ENCODE measurements around the gene RNF11.

RNF11 gene

DNA sequence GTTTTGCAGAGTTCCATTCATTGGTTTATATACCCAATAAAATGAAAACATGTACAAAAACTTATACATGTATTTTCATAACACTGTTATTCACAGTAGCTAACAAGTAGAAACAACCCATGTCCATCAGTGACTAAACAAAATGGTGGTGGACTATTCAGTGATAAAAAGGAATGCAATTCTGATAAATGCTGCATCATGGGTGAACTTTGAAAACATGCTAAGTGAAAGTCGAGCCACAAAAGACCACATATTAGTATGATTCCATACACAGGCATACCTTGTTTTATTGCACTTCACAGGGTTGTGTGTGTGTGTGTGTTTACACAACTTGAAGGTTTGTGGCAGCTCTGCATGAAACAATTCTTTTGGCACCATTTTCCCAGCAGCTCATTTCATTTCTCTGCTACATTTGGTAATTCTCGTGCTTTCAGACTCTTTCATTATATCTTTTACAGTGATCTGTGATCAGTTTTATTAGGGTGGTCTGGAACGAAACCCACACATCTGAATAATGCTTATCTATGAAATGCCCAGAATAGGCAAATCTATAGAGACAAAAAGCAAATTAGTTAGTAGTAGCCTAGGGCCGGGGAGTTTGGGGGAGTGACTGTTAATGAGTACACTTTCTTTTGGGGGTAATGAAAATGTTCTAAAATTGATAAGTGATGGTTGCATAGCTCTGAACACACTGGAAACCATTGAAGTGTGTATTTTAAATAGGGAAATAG, 27.2 kb downstream of the RNF11 start:
- no peak for DNase-seq (ENCODE audit: low read depth, low spot score)

DNA sequence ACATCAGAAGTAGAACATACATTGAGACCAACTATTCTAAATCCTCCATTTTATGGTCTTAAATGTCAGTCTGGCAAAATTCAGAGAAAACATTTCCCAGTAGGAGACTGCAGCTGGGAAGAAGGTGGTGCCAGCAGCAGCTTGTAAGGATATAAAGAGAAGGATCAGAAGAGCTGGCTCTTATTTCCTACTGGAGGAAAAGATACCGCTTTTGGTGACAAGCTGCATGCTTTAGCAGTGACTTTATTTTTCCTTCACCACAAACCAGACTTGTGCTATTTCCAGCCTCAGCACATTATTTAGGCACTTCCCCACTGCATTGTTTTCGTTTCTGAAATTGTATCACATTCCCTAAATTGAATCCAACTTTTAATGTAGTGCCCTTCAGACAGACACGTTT, 28.4 kb downstream of the RNF11 start:
- DNase-seq (ENCODE audit: low read depth, low spot score) = peak; percentile 75

DNA sequence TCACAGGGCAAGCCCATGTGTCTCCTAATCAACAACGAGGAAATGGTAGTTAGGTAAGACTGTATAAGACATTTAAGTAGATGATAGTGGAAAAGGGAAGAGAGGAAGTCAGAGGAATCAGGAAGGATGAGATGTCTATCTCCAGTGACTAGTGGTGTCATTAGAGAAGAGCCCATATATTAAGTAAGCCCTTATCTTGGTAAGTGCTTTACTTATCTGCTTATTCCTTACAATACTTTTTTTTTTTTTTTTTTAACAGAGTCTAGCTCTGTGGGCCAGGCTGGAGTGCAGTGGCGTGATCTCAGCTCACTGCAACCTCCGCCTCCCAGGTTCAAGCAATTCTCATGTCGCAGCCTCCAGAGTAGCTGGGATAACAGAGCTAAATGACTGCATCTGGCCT, 29.5 kb downstream of the RNF11 start:
- no peak for DNase-seq (ENCODE audit: low read depth, low spot score)

DNA sequence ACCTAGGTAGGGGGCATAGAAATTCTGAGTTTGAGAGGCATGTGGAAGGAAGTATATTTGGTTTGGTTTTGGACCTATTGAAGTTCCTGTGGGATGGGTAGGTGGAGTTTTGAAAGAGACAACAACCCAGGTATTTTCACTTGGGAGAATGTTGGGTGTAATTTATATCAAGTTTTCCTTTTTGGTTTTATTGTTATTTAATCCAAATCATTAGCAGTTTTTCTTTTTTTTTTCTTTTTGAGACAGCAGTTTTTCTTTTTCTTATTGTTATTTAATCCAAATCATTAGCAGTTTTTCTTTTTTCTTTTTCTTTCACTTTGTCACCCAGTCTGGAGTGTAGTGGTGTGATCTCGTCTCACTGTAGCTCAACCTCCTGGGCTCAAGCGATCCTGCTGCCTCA, 30.1 kb downstream of the RNF11 start:
- no peak for DNase-seq (ENCODE audit: low read depth, low spot score)

DNA sequence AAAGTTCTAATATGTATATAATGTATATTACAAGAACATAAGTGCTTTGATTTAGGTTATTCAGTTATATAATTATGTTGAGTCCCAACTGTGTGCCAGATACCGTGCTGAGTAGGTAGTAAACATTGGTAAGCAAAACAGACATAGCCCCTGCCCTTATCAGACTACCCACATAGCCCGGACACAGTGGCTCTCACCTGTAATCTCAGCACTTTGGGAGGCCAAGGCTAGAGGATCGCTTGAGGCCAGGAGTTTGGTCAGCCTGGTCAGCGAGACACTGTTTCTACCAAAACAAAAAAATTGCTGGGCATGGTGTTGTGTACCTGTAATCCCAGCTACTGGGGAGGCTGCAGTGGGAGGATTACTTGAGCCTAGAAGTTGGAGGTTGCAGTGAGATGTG, 30.7 kb downstream of the RNF11 start:
- DNase-seq (ENCODE audit: low read depth, low spot score) = no peak

DNA sequence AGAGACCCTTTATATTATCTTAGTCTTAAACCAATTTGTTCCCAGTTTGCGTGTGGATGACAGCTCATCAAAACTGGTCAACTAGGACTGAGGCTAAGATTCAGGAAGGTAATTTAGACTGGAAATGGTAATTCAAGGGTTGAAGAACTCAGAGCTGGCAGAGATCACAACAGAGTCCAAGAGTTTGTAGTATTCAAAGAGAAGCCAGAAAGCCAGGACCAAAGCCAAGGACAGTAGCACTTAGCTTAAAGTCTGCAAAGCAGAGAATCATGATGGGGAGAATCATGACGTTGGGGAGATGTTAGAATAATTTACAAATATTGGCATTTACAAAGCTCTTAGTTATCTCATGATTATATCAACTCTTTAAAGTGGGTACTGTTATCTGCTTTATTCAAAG, 32.6 kb downstream of the RNF11 start:
- DNase-seq (ENCODE audit: low read depth, low spot score) = no peak

DNA sequence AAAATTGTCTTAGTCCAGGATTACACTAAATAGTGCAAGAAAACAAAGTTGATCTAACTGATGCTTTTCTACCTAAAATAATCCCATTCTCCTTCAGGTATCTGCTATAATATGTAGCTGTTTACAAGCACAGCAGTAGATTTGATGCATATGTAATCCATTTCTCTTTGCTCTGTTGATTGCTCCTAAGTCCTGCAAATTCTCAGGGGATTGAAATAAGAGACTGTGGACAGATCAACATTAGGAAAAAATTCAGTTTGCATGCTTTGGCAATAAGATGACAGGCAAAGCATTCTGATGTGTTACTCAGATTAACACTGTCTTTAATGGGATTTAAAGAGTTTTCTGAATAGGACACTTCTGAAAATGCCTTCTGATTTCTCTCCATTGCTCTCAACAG, 34.7 kb downstream of the RNF11 start:
- no peak for DNase-seq (ENCODE audit: low read depth, low spot score)

DNA sequence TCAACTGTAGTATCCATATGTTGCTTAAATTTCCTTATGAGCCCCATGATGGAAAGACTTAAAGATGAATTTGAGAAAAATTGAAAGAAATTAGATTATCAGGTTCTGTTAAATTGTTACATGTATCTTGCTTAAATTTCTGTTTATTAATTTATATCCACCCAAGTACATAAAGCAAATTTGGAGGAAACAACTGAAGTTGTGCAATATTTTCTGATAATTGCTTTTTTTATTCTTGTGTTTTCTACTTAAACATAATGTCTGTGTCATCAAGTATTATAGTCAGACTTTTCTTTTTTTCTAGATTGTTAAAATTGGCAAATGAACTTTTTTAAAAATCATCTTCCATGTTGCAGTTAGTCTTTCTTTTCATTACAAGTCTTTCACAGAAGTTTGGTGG, 36.8 kb downstream of the RNF11 start:
- DNase-seq (ENCODE audit: low read depth, low spot score) = no peak

DNA sequence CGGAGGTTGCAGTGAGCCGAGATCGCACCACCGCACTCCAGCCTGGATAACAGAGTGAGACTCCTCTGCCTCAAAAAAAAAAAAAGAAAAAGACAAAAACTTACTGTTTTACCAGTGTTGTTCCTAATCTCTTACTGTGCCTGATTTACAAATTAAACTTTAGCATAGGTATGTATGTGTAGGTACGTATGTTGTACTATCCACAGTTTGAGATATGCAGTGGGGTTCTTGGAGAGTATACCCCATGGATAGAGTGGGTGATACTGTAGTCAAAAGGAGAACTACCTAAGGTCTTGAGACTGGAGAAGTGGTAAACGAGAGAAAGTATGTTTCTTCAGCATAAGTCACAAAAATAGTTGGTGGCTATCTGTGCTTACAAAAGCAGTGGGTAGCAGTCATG, 38.6 kb downstream of the RNF11 start:
- no peak for DNase-seq (ENCODE audit: low read depth, low spot score)

DNA sequence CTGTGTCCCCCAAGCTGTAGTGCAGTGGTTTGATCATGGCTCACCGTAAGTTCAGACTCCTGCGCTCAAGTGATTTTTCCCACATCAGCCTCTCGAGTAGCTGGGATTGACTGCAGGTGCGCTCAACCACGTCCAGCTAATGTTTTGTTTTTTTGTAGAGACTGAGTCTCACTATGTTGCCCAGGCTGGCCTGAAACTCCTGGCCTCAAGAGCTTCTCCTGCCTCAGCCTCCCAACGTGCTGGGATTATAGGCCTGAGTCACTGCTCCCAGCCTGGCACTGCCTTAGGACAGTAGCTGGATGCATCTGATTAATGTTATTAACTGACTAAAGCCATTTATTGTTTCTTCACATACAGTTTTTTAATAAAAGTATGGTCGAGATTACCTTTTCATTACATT, 40.2 kb downstream of the RNF11 start:
- no peak for DNase-seq (ENCODE audit: low read depth, low spot score)

DNA sequence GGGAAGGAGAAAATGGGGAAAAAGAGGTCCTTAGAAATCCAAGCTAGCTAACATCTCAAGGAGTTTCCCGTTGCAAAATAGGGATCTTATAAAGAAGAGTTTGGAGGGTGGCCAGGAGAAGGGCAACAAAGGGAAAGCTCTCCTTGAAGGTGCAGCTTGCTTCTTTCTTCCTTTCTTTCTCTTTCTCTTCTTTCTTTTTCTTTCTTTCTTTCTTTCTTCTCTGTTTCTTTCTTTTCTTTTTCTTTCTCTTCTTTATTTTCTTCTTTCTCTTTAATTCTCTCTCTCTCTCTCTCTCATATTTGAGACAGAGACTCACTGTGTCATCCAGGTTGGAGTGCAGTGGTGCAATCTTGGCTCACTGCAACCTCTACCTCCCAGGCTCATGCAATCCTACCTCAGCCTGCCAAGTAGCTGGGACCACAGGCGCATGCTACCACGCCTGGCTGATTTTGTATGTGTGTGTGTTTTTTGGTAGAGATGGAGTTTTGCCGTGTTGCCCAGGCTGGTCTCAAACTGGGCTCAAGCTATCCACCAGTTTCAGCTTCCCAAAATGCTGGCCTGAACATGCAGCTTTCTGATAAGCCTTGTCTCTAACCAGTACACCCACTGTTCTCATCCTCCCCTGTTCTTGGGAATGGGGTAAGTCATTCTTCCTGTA, 44.4 kb downstream of the RNF11 start:
- no peak for DNase-seq (ENCODE audit: low read depth, low spot score)

DNA sequence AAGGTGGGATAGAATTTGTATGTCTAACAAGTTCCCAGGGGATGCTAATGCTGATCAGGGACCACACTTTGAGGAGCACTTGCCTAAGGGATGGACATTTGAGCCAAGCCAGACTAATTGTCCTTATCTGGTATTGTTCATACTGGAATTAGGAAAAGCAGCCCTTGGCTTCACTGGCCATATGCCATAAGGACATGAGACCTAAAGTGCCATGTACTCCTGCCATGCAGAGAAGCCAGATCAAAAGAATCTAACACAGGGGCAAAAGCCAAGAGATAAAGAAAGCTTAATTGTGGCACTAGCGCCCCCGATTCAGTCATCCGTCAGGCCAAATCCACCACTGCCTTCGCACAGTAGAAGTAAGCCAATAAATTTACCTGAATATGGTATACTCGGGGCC, 45.7 kb downstream of the RNF11 start:
- DNase-seq (ENCODE audit: low read depth, low spot score) = no peak

DNA sequence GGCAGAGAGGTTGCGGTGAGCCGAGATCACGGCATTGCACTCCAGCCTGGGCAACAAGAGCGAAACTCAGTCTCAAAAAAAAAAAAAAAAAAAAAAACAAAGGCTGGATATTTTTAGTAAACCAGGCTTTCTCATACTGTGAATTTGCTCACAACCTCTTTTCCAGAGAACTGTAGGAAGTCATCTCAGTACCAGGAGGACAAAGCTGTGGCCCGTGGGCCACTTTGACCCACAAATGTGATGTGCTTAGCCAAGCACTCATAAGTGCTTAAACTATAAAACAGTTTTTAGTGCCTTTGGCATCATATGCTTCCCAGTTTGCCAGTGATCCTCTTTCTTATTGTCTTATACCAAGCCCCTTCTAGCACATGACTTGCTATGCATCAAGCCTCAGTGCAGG, 46.5 kb downstream of the RNF11 start:
- DNase-seq (ENCODE audit: low read depth, low spot score) = no peak

DNA sequence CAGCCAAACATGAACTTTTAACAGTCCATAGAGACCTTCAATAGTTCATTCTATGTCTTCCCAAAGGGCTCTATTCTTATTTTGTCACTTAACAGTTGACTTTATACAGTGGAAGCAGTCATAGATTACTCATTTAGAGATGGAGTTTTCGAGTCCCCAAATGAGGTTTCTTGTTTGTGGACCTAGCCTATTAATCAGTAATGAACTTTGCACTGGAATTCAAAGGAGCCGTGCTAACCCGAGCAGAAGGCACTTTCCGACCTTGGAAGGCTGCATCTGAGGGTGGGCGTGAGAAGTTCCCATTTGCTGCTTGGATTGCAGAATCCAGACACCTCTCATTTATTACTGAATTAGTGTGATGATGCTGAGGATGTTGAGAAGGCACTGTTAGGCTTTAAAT, 47.9 kb downstream of the RNF11 start:
- DNase-seq (ENCODE audit: low read depth, low spot score) = no peak

DNA sequence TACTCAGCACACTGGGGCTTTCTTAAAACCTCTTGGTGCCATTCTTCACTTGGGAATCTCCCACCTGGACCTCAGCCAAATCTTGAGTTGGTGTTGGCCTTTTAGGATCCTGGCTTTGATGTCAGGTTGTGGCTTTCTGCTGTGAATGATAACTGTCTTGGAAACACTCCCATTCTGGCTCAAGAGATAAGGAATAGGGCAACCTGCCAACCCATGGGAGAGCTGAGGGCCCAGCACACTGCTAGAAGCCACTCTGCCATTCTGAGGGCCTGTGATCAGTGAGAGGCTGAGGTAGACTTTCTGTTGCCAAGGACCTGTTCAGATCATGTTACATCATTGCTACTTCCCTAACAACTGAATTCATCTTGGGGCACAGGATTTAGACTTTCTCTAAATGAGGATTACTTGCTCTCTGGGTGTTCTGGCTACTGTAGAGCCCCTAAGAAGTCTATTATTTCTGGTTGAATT, 48.4 kb downstream of the RNF11 start:
- no peak for DNase-seq (ENCODE audit: low read depth, low spot score)

DNA sequence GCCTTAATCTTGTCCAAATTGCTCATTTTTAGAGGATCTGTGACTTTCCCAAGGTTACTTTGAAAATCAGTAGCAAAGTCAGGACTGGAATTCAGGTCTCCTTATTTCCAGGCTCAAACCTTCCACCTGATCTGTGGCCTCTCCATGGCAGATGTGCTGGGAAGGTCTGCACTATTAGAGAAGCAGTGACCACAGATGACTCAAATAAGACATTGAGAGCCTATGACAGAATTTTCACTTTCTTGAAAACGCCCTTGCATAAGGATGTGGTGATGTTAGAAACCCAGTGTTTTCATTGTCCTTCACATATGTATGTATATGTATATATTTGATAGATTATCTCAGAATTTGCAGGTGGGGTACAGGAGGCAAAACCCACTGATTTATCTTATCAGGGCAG, 49.0 kb downstream of the RNF11 start:
- DNase-seq (ENCODE audit: low read depth, low spot score) = no peak

DNA sequence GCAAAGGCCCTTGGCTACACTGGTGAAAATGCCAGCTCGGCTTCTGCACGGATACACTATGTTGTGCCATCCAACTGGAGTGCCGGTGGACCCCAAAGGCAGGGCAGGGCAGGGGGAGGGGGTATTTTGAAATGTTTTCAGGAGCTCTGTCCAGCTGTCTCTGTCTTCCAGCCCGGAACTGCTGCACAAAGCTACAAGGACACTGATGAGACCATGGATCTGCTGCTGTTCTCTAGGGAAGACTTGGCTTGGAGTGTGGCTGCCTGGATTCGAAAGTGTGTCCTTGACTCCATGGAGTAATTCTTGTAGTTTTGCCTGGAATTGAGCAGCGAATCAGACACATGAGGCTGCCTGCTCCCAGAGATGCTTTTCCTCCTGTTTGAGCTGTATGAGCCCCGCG, 51.9 kb downstream of the RNF11 start:
- DNase-seq (ENCODE audit: low read depth, low spot score) = no peak

DNA sequence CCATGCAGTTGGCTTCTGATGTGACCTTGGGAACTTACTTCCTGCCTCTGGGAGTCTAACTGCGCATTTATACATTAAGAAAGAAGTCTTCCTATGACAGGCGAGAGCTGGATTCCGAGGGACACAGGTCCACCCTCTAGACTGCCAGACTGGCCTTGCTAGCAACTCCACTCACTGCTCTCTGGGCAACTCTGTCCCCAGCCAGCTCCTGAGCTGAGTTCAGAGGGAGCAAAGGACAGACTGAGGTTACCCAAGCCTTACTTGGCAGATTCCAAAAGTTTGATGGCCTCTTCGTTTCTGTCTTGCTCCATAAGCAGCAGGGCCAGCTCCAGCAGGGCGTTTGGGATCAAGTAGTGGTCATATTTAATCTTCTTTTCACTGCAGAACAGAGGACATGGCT, 52.5 kb downstream of the RNF11 start:
- DNase-seq (ENCODE audit: low read depth, low spot score) = no peak

DNA sequence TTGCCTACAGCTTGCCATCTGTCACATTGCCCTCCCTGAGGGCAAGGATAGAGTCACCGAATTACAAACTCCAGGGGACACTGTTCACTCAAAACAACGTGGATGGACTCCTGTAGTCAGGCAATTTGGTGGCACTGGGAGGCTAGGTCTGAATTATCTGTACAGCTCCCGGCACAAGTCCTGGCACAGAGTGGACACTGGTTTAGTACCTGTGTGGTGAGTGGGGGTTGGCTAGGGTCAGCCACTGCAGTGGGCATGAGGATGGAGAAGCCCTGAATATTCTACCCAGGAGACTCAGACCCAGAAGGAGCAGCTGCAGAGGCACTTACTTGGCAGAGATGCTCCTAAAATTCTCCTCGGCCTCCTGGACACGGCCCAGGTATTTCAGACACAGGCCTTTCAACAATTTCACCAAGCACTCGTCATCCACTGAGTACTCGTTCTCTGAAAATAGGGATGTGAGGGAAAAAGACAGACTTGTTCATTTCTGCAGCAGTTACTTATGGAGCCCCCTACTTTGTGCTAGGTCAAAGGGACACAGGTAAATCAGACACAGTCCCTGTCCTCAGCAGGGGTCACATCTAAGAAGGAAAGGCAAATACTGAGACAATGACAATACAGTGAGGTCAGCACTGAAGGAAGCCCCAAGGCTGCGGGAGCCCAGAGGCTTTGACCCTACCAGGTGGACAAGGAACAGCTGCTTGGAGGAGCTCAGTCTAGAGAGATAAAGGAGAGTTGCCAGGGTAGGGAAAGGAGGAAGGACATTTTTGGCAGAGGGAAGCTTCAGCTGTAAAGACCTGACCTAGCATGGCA, 53.8 kb downstream of the RNF11 start:
- no peak for DNase-seq (ENCODE audit: low read depth, low spot score)

DNA sequence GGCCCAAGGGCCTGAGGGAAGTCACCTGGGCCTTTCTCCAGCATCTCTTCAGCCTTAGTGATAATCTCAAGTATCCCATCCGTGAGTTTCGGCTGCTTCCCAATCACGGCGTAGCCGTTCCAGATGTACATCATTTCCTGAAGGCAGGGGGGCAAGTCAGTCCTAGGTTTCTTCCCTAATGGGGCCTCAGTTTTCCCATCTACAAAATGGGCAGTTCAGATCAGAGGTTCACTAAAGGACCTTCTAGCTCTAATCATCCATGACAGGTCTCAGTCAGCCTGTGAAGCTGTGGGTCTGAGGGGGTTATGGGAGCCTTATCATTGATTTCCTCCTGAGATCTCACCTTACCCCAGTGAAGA, 54.4 kb downstream of the RNF11 start:
- DNase-seq (ENCODE audit: low read depth, low spot score) = no peak

DNA sequence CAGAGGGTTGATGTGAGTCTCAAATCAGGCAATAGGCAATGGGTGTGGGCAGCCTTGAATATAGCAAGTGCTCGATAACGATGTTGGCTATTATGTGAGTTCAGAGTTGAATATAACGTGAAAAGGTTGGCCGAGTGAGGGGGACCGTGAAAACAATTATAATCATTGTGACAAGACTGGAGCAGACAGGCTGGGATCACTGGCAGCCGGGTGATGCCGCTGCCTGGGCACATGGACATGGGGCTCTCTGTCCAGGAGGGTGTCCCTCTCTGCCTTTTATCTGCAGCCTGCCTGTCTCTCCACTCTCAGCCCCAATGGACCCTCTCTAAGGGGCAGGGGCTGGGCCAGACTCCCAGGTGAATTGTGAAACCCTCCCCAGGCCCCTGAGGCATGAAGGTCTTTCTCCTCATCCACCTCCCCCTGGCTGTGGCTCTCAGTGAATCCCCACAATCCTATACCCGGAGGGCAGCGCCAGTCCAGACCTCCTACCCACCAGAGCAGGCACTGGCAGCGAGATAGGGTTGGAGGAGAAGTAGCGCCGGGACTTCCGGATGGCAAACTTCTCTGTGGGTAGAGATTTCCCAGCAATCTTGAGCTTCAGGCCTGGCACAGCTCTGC, 57.9 kb downstream of the RNF11 start:
- DNase-seq (ENCODE audit: low read depth, low spot score) = no peak

DNA sequence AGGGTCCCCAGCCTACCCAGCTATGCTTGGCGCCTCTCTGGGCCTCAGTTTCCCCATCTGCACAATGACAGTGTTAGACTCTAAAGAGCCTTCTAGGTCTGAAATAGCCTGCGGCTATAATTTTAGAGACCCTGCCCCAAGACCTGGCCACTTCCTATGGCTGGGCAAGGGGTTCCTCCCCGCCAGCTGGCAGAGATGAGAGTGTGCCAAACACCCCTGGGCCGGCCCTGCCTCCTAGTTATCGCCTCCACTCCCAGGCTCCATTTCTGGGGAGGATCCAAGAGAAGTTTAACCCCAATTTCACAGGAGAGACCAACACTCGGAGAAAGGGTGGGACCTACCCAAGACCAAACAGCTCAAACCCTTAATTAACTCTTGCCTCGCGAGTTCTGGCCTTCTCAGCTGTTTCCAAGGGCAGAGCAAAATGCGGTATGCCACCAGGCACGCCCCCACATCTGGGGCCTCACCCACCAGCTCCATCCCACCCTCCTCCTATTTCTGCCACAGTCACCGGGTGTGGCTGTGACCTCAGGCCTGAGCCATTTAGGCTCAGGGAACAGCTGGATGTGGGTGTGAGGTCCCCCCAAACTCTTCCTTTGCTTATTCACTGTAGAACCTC, 58.6 kb downstream of the RNF11 start:
- no peak for DNase-seq (ENCODE audit: low read depth, low spot score)

Data from smooth muscle cell of the brain vasculature (primary cell).